OCI-LY3 (cell line): ENCODE results near the gene SPNS2.

Experiments used
- CTCF ChIP-seq: fragments of 200-600, 300-600 bp; sonication (generic); IDR thresholded peaks from 2 replicates; pipeline ENCODE4 v1.5.1; 2014; ENCODE audit warnings: antibody characterized with exemption, low read length, low read depth
- EZH2phosphoT487 ChIP-seq: fragments of 200-600 bp; shearing (Covaris generic); IDR thresholded peaks from 2 replicates; pipeline ENCODE4 v1.6.1; 2018; ENCODE audit warnings: antibody characterized with exemption, mixed run types, low read depth

- TF ChIP-seq CTCF (no peak), EZH2phosphoT487 (no peak)
Measured at GRCh38 chr17:4476017-4476416, 22.7 kb upstream of the SPNS2 start.
